HG03066 (cell line): ENCODE results near the gene SSB.
A peak's percentile ranks its signal among the peaks of the same experiment; 100 is the strongest.
"Not testable (repeated sequence)": the region's sequence is repeated elsewhere in the genome, so short reads cannot be mapped to it uniquely, and the experiment has no call there.

ENCODE experiments used
- ATAC-seq: cut with Tn5 transposase; IDR thresholded peaks from one replicate; pipeline ENCODE4 v1.9.1; 2021; ENCODE audit warnings: low read depth; ENCODE audit not compliant: unreplicated experiment

The SSB gene

GRCh38 chr2:169781249-169782013, 17.2 kb upstream of the SSB start:
- ATAC-seq: no peak

GRCh38 chr2:169782513-169782912, 16.2 kb upstream of the SSB start:
- ATAC-seq: no peak

GRCh38 chr2:169790581-169790980, 8.1 kb upstream of the SSB start:
- ATAC-seq: no peak

- no peak for ATAC-seq
Observed at GRCh38 chr2:169795181-169795580, 3.5 kb upstream of the SSB start.

- ATAC-seq: no peak
Observed at GRCh38 chr2:169796441-169796840, 2.2 kb upstream of the SSB start.

GRCh38 chr2:169797601-169798000, 1.1 kb upstream of the SSB start:
- no peak for ATAC-seq

- ATAC-seq: no peak
Observed at GRCh38 chr2:169798397-169798717, 314 bp upstream of the SSB start.

- no peak for ATAC-seq
Observed at GRCh38 chr2:169803480-169803879, 4.8 kb downstream of the SSB start.

- ATAC-seq: no peak
Observed at GRCh38 chr2:169806586-169806985, 7.9 kb downstream of the SSB start.

- ATAC-seq: no peak
Observed at GRCh38 chr2:169808221-169808620, 9.6 kb downstream of the SSB start.

- no peak for ATAC-seq
Observed at GRCh38 chr2:169815849-169816248, 17.2 kb downstream of the SSB start.

GRCh38 chr2:169816961-169817360, 18.3 kb downstream of the SSB start:
- ATAC-seq: not testable (repeated sequence)

GRCh38 chr2:169817369-169817768, 18.7 kb downstream of the SSB start:
- ATAC-seq: not testable (repeated sequence)

GRCh38 chr2:169818241-169818640, 19.6 kb downstream of the SSB start:
- ATAC-seq: no peak

- no peak for ATAC-seq
Observed at GRCh38 chr2:169819106-169819505, 20.4 kb downstream of the SSB start.

- ATAC-seq: not testable (repeated sequence)
Observed at GRCh38 chr2:169820101-169820500, 21.4 kb downstream of the SSB start.

GRCh38 chr2:169822036-169822435, 23.4 kb downstream of the SSB start:
- no peak for ATAC-seq

GRCh38 chr2:169822785-169823392, 24.2 kb downstream of the SSB start:
- no peak for ATAC-seq

GRCh38 chr2:169823996-169824372, 25.3 kb downstream of the SSB start:
- ATAC-seq: no peak

GRCh38 chr2:169824373-169825333, 26.0 kb downstream of the SSB start, which contains the start of gene METTL5:
Gene METTL5, minus strand, starts transcription at chr2:169824905. Its CDS starts 308 bp downstream, at chr2:169824597.
- ATAC-seq: peak; percentile 46
